IMR-90 (cell line): ENCODE measurements around the gene USP47. TPM values are rescaled to one million over a fixed set of nuclear protein-coding genes. Genes with fewer than 3 reads are reported as not detected.

Experiments used
- ATAC-seq: fragments of 200-7000 bp; cut with Tn5 transposase; 2 replicates; pipeline ENCODE4 v1.9.1; 2020; ENCODE audit warnings: low read depth, mild to moderate bottlenecking, moderate library complexity
- BruUV-seq: library from RNA; stranded (reverse); fragments of 400-500 nt; replicated peaks from 2 replicates; lab custom pipeline; 2021; lab: Mats Ljungman, UMichigan
- CTCF ChIA-PET: fragments of 300-600 bp; formaldehyde crosslinking; extraction: SDS; loops from one replicate; lab custom pipeline; 2021; ENCODE audit warnings: antibody characterized with exemption; lab: Yijun Ruan, JAX
- POLR2A ChIA-PET: fragments of 300-600 bp; sonication (Branson Sonifier 250); formaldehyde crosslinking; loops from one replicate; lab custom pipeline; 2022; ENCODE audit warnings: antibody characterized with exemption; ENCODE audit not compliant: unreplicated experiment; lab: Charles Lee
- DNase-seq: peaks from one replicate; pipeline ENCODE4 v3.0.0; 2013
- H2AFZ ChIP-seq: replicated peaks from 2 replicates; pipeline ENCODE3; 2013; ENCODE audit warnings: low read length, mild to moderate bottlenecking; ENCODE audit not compliant: poor library complexity
- H2AK5ac ChIP-seq: 2 replicates; pipeline ENCODE4 v1.6.1; 2013; ENCODE audit warnings: low read depth, low read length, inconsistent platforms
- H2AK9ac ChIP-seq: replicated peaks from 2 replicates; pipeline ENCODE3; 2013; ENCODE audit warnings: mild to moderate bottlenecking, low read depth, low read length, moderate library complexity; ENCODE audit not compliant: poor library complexity
- H2BK120ac ChIP-seq: 2 replicates; pipeline ENCODE4 v1.6.1; 2013; ENCODE audit warnings: low read depth, low read length, inconsistent platforms
- H2BK15ac ChIP-seq: 3 replicates; pipeline ENCODE4 v1.6.1; 2013; ENCODE audit warnings: low read depth, low read length, inconsistent platforms
- H2BK20ac ChIP-seq: 2 replicates; pipeline ENCODE4 v1.6.1; 2013; ENCODE audit warnings: low read depth, mild to moderate bottlenecking, inconsistent platforms, low read length, moderate library complexity
- H2BK5ac ChIP-seq: 2 replicates; pipeline ENCODE4 v1.6.1; 2013; ENCODE audit warnings: mild to moderate bottlenecking, low read depth, low read length, inconsistent platforms; ENCODE audit not compliant: poor library complexity, severe bottlenecking
- H3K14ac ChIP-seq: replicated peaks from 2 replicates; pipeline ENCODE4 v1.6.1; 2013; ENCODE audit warnings: low read depth, low read length, inconsistent platforms
- H3K18ac ChIP-seq: 2 replicates; pipeline ENCODE4 v1.6.1; 2013; ENCODE audit warnings: low read depth, low read length, control low read depth
- H3K23ac ChIP-seq: 2 replicates; pipeline ENCODE4 v1.6.1; 2013; ENCODE audit warnings: low read depth, low read length, inconsistent platforms
- H3K27ac ChIP-seq: 2 replicates; pipeline ENCODE4 v1.5.1; 2013; ENCODE audit warnings: mild to moderate bottlenecking, control low read depth, low read length; ENCODE audit not compliant: insufficient read depth
- H3K27me3 ChIP-seq: 2 replicates; pipeline ENCODE4 v1.6.1; 2013; ENCODE audit warnings: low read length; ENCODE audit not compliant: control insufficient read depth, insufficient read depth
- H3K36me3 ChIP-seq: 2 replicates; pipeline ENCODE4 v1.6.1; 2013; ENCODE audit warnings: low read length, mixed read lengths; ENCODE audit not compliant: control insufficient read depth, insufficient read depth
- H3K4ac ChIP-seq: 2 replicates; pipeline ENCODE4 v1.6.1; 2013; ENCODE audit warnings: low read depth, low read length, inconsistent platforms
- H3K4me1 ChIP-seq: 2 replicates; pipeline ENCODE4 v1.6.1; 2013; ENCODE audit warnings: low read length, mixed read lengths; ENCODE audit not compliant: control insufficient read depth, insufficient read depth
- H3K4me2 ChIP-seq: 2 replicates; pipeline ENCODE4 v1.6.1; 2013; ENCODE audit warnings: low read depth, mild to moderate bottlenecking, control low read depth, low read length, moderate library complexity
- H3K4me3 ChIP-seq: 2 replicates; pipeline ENCODE4 v1.5.1; 2013; ENCODE audit warnings: low read depth, mild to moderate bottlenecking, control low read depth, low read length, moderate library complexity; ENCODE audit not compliant: insufficient read depth
- H3K56ac ChIP-seq: 2 replicates; pipeline ENCODE4 v1.6.1; 2013; ENCODE audit warnings: low read length, inconsistent platforms; ENCODE audit not compliant: insufficient read depth; ENCODE audit errors: extremely low read depth
- H3K79me1 ChIP-seq, 2 experiments: 2 replicates each; pipeline ENCODE4 v1.6.1; 2013; ENCODE audit warnings: low read length in 2 of 2, inconsistent platforms in 1 of 2, low read depth in 1 of 2
- H3K9ac ChIP-seq: 2 replicates; pipeline ENCODE4 v1.6.1; 2013; ENCODE audit warnings: low read depth, low read length, control low read depth
- H3K9me1 ChIP-seq: 2 replicates; pipeline ENCODE4 v1.6.1; 2013; ENCODE audit warnings: low read length, inconsistent platforms; ENCODE audit not compliant: insufficient read depth
- H3K9me3 ChIP-seq: 2 replicates; pipeline ENCODE4 v1.6.1; 2013; ENCODE audit warnings: low read length; ENCODE audit not compliant: control insufficient read depth, insufficient read depth
- H4K20me1 ChIP-seq: 2 replicates; pipeline ENCODE4 v1.6.1; 2013; ENCODE audit warnings: low read length, inconsistent platforms; ENCODE audit not compliant: insufficient read depth
- H4K5ac ChIP-seq: 2 replicates; pipeline ENCODE4 v1.6.1; 2013; ENCODE audit warnings: mild to moderate bottlenecking, low read depth, low read length, control low read depth
- H4K8ac ChIP-seq, 2 experiments: 2 replicates each; pipeline ENCODE4 v1.6.1; 2013; ENCODE audit warnings: low read depth in 2 of 2, low read length in 2 of 2, control low read depth in 1 of 2, inconsistent platforms in 1 of 2
- H4K91ac ChIP-seq: 2 replicates; pipeline ENCODE4 v1.6.1; 2013; ENCODE audit warnings: low read depth, low read length, inconsistent platforms; ENCODE audit not compliant: insufficient read depth
- CEBPB ChIP-seq: IDR thresholded peaks from 2 replicates; pipeline ENCODE4 v1.6.1; 2012; ENCODE audit warnings: low read depth, low read length, improper control_type of control experiment
- FOS ChIP-seq: fragments of 150-350 bp; IDR thresholded peaks from 2 replicates; pipeline ENCODE4 v1.6.1; 2016; ENCODE audit warnings: low read depth, low read length
- RAD21 ChIP-seq: IDR thresholded peaks from 2 replicates; pipeline ENCODE4 v1.6.1; 2012; ENCODE audit warnings: low read length, improper control_type of control experiment
- RCOR1 ChIP-seq: IDR thresholded peaks from 2 replicates; pipeline ENCODE4 v1.6.1; 2012; ENCODE audit warnings: mild to moderate bottlenecking, low read length, improper control_type of control experiment; ENCODE audit not compliant: insufficient replicate concordance
- dilution Hi-C: fragments of 300-500 bp; cut with HindIII; formaldehyde crosslinking; loops from one replicate; pipeline ENCODE4 v1.14.3; 2018; ENCODE audit warnings: low sequenced_read_pairs; ENCODE audit not compliant: unreplicated experiment
- in situ Hi-C: fragments of 300-500 bp; cut with MboI; formaldehyde crosslinking; loops from 3 replicates; pipeline ENCODE4 v1.14.3; 2019; ENCODE audit warnings: low sequenced_read_pairs, inconsistent platforms, mixed read lengths
- intact Hi-C: fragments of 100-400 bp; cut with micrococcal nuclease; formaldehyde crosslinking; loops from 2 replicates; pipeline ENCODE4 v1.10.0; 2022
- polyA plus RNA-seq, 3 experiments: library from polyadenylated mRNA; depleted of rRNA; stranded (reverse); fragments of >200 nt; gene quantifications; 2 replicates each; pipeline ENCODE4 v1.2.3, GENCODE V29; 2012; ENCODE audit warnings: low replicate concordance in 1 of 3
- total RNA-seq: library from RNA; depleted of rRNA; stranded (reverse); fragments of >200 nt; gene quantifications from 2 replicates; pipeline ENCODE4 v1.2.3, GENCODE V29; 2012

Gene USP47
- total and polyA plus RNA-seq, 2 of the 4 experiments (the other 2 are of a cell fraction): 15.0 to 110 TPM

DNA sequence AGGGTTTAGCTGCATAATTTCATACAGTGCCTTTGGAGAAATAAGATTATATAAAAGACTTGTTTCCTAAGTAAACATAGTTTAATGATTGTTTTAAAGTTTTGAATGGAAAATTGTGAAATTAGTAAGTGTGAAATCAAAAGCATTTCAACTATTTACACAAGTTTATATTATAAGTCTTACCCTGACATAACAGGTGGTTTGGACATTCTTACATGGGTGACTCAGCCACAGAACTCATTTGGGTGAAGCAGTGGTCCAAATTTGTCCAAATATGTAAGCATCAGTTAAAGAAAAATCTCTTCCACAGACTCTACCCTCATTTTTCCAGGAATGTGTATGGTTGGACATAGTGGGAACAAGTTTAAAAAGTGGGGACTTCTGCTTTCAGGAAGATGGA, 68.0 kb downstream of the USP47 start:
- H3K4me3 ChIP-seq: no peak overlapping the region
- peak overlapping the region; percentile 69; the same call in 1 of the 2 replicates for H3K23ac ChIP-seq
- peak overlapping the region; percentile 85; the same call in 1 of the 3 replicates for H2BK15ac ChIP-seq
- peak; percentile 90 for ATAC-seq
- H2BK120ac ChIP-seq: peak overlapping the region; percentile 96
- H3K14ac ChIP-seq: peak overlapping the region; percentile 96; the same call in 1 of the 2 replicates
- peak; percentile 76 for DNase-seq
- ChIA-PET POLR2A (no interaction called here), CTCF (no interaction called here)
- H3K9me3 ChIP-seq: no peaks in the 10 kb centered on the region
- H2AK5ac ChIP-seq: peak overlapping the region; percentile 92; the same call in 1 of the 2 replicates
- peak overlapping the region; percentile 90 for H2BK5ac ChIP-seq
- H3K9me1 ChIP-seq: peaks cover 10% of the 10 kb centered on the region
- H2AFZ ChIP-seq: no peak overlapping the region
- peaks cover 11 to 21% of the 10 kb centered on the region in 2 experiments; a peak in 3 of 4 replicates for H3K79me1 ChIP-seq
- H4K5ac ChIP-seq: peak overlapping the region; percentile 92
- no peak overlapping the region for H3K4me2 ChIP-seq
- H4K91ac ChIP-seq: peak overlapping the region; percentile 98
- peaks cover 7% of the 10 kb centered on the region for H3K4me1 ChIP-seq
- dilution Hi-C loops: no loop called here
- no peak overlapping the region for H2AK9ac ChIP-seq
- H3K56ac ChIP-seq: peak overlapping the region; percentile 89; the same call in 1 of the 2 replicates
- no peaks in the 10 kb centered on the region for H3K27me3 ChIP-seq
- no TSS peak for BruUV-seq
- H4K8ac ChIP-seq: peak overlapping the region; percentile 90
- peaks cover 16% of the 10 kb centered on the region for H3K36me3 ChIP-seq
- H3K4ac ChIP-seq: peak overlapping the region; percentile 97; the same call in 1 of the 2 replicates
- peak overlapping the region; percentile 95 for H2BK20ac ChIP-seq
- no peaks in the 10 kb centered on the region for H4K20me1 ChIP-seq
- TF ChIP-seq RCOR1 (peak; percentile 49), FOS (no peak), RAD21 (no peak), CEBPB (0 out of 2 replicates have a peak, but pooled peaks have one; percentile 1)
- peak overlapping the region; percentile 92 for H3K18ac ChIP-seq
- H3K9ac ChIP-seq: no peak overlapping the region; the same call in 1 of the 2 replicates
- intact Hi-C loops: loop anchor here (5.0 kb wide), 1 partner anchor 67 kb away; the partner anchor contains the start of gene USP47
- in situ Hi-C loops: no loop called here
- peak overlapping the region; percentile 98 for H3K27ac ChIP-seq
